ENCODE results near the gene PAX3. TPM values are rescaled to one million over a fixed set of nuclear protein-coding genes. Genes with fewer than 3 reads are reported as not detected.
A peak's percentile ranks its signal among the peaks of the same experiment; 100 is the strongest.

Gene PAX3
- total RNA-seq, 1 donor from 2014 or later = not detected

DNA sequence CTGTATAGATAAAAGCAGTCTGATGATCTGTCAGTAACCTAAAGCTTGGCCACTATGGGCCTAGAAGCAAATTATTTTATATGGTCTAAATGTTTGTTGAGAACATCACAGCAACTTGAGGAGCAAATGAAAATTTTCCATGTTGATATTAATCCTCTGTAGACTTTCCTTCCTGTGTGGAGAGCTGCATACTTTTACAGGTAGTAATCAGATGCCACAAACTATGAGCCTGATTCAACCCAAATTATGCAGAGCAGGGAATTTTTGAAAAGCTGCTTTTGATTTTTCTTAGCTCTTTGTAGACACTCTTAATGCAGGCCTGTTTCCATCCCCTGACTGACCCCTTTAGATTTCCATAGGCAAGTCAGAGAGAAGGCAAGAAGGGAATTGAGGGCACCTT is 17.3 kb downstream of the PAX3 start:
- no peak for ATAC-seq
- DNase-seq (ENCODE audit: low spot score) = no peak

DNA sequence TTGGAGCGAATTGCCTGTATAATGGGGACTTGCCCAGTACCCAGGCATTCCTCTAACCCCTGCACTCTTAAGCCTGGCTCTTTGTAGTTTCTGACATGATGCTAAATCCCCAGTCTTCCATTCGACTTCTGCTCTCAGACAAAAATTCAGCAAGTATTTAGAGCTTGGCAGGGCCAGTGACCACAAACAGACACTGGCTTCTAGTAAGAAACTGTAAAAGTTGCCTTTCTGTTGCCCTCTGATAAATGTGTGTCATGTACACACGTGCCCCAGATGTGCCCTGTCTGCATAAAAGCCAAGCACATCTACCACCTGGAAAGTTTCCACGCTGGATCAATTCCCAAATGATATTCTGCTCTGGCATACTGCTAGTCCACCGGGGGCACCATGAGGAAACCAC is 18.0 kb downstream of the PAX3 start:
- DNase-seq (ENCODE audit: low spot score) (no peak), ATAC-seq (no peak)

- no peak for DNase-seq (ENCODE audit: low spot score)
- no peak for ATAC-seq
These were observed 26.3 kb downstream of the PAX3 start for GRCh38 chr2:222272446-222273015.

GRCh38 chr2:222271854-222272253 is 26.9 kb downstream of the PAX3 start:
- no peak for ATAC-seq

DNA sequence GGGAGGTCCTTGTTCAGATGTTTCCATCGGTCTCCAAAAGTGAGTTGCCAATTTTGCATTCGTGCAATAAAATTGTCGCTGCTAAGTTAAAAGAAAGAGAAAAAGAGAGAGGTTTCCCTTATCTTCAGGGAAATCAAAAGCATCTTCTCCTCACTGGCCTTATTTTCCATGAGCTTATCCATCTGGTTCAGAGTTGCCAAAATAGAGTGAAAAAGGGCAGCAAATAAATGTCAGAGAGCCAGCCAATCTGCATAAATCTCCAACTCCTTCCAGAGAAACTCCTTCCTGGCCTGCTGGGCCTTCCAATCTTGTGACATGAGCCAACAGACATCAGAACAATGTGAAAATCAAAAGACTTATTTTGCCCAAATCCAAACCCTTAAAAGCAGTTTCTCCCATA is 28.4 kb downstream of the PAX3 start:
- DNase-seq (ENCODE audit: low spot score) (no peak), ATAC-seq (no peak)

More at GRCh38 chr2:222271854-222272253, 26.9 kb downstream of the PAX3 start:
- no peak for DNase-seq (ENCODE audit: low spot score)

DNA sequence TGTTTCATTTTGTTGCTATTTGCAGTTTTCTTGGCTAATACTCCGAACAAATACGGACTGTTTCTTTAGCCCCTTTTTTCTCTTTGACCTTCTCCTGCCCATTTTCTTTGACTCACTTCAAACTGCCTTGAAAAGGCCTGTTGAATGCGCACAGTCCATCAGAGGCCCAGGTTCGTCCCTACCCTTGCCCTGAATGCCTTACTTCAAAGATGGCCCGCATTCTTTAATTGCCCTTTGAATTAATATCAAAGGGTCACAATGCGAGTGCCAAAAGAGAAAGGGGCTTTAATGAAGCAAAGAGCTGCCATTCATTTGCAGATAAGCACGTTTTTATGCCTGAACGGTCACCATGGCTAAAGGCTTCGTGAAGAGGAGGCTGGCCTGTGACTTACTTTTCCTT is 29.7 kb downstream of the PAX3 start:
- DNase-seq (ENCODE audit: low spot score) (no peak), ATAC-seq (no peak)

DNA sequence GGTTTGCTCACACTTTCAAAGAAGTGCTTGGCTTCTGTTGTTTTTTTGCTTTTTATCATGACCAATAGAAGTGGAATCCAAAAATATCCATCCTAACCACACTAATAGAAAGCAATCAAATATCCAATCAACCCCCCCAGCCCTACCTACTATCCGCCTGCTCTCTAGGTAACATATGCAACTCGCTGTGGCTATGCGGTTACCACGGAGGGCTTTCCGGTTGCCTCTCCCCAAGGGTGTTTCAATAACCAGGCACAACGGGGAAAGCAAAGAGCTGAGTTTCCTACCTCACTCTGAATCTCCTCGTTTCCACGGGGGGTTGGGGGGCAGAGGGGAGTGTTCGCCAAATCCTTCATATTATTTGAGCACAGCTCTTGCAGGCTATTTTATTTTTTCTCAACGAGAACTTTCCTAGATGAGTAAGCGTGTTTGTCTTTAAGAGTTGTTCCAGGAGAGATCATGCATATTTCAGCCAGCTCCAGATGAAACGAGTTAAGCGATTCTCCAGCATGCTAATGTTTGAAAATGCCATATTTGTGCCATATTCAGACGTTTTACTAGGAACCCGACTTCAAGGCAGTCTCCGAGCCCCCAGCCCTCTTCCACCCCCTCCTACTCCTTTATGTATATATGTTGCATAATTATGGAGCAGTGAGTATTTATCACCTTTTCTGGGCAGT is 30.3 kb downstream of the PAX3 start:
- ATAC-seq (no peak), DNase-seq (ENCODE audit: low spot score) (no peak)

GRCh38 chr2:222264791-222265320 is 33.9 kb downstream of the PAX3 start:
- ATAC-seq (no peak), DNase-seq (ENCODE audit: low spot score) (no peak)

DNA sequence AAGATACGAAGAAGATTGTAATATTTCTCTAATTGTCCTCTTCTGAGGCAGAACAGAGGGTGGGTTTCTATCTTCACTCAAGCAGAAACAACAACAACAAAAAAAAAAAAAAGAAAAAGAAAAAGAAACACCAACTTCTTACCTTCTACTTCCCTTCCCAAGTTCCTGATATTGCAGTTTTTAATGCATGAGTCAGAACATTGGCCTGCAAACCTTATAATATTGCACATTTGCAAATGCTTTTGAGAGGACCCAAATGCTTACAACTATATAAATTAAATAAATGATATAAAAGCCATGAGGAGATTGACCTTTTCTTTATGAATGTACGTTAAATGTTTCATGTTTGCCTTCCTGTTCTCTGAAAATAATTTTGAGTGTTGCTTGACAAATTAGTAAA is 37.3 kb downstream of the PAX3 start:
- ATAC-seq (no peak), DNase-seq (ENCODE audit: low spot score) (no peak)

DNA sequence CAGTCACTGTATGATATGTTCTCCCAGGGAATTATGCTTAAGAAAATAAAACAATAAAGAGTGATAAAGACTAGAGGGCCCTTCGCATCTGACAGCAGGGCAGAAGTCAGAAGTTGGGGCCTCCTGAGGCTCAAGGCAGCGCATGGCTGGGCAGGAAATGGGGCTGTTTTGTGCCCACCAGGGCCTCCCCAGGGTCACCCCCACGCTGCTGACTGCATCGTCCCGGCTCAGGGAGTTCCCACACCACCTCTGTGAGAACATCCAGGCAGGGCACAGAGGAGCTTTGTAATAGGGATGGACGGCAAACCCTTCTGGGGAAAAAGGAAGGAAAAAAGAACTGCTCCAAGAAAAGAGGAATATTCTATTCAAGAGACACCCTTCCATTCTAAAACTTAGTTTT is 41.2 kb downstream of the PAX3 start:
- DNase-seq (ENCODE audit: low spot score) = no peak
- no peak for ATAC-seq

GRCh38 chr2:222256250-222256649 is 42.5 kb downstream of the PAX3 start:
- no peak for ATAC-seq
- no peak for DNase-seq (ENCODE audit: low spot score)

DNA sequence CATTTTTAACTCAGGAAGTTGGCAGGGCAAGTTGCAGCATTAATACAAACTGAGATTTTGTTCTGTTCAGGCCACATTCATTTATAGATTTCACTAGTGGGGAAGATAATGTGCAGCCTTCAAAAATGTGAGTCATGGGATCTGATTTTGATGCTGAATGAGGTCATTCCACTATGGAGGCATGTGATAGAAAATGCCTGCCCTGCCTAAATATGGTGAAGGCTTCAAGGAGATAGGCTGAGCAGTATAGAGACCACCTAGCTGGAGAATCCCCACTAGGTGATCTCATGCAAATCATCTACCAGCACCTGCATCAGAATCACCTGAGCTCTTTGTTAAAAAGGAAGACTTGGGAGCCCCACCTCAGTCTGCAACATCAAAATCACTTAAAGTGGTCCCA is 43.7 kb downstream of the PAX3 start:
- DNase-seq (ENCODE audit: low spot score) (no peak), ATAC-seq (no peak)

DNA sequence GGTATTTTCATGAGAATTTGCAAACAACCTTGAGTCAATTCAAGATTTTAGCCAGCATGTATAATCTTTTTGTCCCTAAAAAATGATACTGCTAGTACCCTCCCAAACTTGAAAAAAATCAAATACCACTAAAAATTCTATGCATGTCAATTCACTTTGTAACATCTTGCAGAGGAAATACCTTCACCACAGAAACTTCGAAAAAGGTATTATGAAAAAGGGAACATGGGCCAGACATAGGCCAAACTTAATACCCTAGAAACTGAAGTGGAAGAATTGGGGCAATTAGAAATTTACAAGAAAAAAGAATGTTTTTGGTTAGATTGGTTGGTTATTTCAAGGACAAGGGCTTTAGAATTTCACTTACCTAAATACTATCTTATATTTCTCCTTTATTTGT is 48.5 kb downstream of the PAX3 start:
- ATAC-seq = no peak
- DNase-seq (ENCODE audit: low spot score) = no peak

GRCh38 chr2:222249444-222249843 is 49.4 kb downstream of the PAX3 start:
- DNase-seq (ENCODE audit: low spot score) (no peak), ATAC-seq (no peak)

- DNase-seq (ENCODE audit: low spot score) (no peak), ATAC-seq (no peak)
These were observed 50.0 kb downstream of the PAX3 start for GRCh38 chr2:222248818-222249217.

DNA sequence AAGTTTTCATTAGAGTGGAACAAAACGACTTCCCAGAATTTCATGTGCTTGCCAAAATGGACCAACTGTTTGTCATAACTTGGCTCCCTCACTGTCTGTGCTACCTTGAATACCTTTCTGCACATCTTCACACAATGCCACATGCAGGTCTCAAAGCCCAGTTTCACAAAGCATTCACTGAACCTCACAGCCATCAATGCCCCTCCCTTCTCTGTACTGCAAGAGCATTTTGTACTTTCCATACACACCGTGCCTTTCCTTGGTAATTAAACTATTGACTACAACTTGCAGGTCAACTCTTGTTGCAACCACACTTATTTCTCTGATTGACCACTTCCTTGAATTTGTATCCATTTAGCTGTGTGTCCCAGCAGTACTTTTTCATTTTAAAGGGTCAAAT is 50.5 kb downstream of the PAX3 start:
- DNase-seq (ENCODE audit: low spot score) (no peak), ATAC-seq (no peak)

DNA sequence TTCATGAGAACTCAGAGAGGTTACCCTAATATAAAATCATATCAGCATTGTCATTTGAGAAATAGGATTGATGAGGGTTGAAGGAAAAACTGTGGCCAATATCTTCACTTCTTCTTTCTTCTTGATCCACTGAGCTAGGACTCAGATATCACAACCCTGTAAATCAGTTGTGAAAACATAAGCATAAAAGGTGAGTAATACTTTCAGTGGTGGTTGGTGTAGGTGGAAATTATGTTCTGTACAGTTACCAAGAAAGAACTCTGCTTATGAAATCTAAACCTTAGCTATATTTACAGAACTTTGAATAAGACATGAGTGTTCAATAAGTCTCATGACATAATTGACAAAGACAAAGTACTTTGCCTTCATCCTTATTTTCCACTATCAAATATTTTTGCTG is 56.3 kb downstream of the PAX3 start:
- ATAC-seq (no peak), DNase-seq (ENCODE audit: low spot score) (no peak)

DNA sequence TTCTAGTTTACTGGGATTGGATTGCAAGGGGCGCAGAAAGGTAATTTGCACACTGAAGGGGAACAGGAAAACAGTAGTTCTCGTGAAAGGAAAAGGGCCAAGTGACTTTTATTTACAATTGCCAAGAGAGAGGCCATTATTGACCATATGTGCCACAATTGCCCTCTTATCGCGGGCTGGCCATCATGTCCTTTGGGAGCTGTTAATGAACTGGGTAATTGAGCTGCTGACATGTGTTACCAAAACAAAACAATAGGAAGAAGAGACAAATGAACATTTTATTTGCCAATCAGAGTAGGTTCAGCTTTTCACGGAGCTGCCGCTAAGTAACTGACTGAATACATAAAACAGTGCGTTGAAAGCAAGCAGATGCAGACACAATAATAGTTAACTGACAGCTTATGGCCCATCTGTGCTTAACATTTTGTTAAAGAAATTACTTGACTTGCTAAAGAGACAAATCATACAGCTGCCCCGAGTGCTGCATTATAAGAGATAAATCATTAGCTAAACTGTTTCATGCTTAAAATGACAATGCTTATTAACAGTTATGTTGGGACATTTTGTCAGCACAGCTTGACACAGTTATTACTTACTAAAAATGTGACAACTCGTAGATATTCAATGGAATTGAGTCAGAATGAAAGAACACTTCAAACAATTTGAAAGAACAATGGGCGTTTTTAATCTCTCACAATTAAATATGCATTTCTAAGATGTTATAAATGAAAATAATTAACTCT is 57.5 kb downstream of the PAX3 start:
- DNase-seq (ENCODE audit: low spot score) = no peak
- ATAC-seq = no peak

DNA sequence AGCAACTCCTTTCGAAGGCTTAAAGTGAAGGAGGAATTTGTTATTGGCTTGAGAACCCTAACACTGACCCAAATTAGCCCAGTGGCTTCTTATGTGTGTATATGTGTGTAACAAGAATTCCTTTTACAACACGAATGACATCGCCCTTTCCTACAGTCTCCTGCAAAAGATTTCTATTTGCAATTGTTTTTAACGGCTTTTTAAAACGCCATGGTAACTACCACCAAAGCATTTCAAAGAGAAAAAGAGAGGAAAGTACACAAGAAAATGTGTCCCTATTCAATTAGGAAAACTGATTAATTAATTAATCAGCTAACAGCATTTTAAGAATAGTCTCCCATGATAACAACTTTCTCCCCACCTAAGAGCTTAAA is 58.1 kb downstream of the PAX3 start:
- no peak for DNase-seq (ENCODE audit: low spot score)
- no peak for ATAC-seq

DNA sequence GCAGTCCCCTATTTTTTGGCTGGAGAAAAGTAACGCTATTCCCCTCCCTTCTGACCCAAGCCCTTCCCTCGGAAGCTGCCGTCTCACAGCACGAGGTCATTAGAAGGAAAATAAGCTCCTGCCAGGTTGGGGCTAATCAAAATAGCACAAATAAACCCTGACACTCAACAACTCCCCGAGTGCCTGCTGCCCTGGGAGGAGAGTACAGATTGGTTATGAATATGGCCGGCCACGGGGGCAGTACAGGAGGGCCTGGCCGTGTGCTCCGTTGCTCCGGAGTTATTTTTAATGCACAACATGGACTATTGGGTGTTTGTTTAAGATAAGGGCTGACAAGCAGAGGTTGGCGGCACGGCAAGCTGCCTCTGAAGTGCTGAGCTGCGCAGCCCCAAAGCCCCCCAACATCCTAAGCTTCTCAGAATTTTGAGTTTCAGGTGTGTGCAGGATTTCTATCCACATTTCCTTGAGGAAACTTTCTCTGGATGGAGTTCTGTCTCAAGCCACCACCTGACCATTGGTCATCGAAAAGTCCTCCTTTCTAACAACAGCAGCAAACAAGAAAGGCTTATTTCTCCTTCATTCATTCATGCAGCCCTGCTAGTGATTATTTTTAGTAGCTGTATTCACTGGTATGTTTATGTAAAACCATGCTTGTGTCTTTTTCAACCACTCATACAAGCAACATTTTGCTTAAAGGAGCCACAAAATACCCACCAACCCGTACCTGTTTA is 58.7 kb downstream of the PAX3 start:
- DNase-seq (ENCODE audit: low spot score) (no peak), ATAC-seq (peak; percentile 49)

GRCh38 chr2:222239091-222239490 is 59.7 kb downstream of the PAX3 start:
- DNase-seq (ENCODE audit: low spot score) (no peak), ATAC-seq (no peak)

DNA sequence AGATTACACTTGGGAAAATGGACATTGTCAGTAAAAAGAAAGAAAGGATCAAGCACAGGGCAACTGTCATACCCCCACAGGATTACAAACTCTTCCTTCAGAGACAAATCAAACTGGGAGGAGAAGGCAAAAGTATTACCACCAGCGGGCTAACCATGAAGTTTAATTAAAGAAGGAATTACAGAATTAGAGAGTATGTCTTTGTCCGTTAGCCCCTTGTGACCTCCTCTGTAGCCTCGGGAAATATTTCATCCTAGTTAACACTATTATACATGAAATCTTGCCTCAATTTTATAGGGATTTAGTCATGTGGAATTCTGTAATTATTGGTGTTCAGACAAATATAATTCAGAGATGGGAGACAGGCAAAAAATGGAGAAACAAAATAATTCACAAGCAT is 60.7 kb downstream of the PAX3 start:
- no peak for ATAC-seq
- no peak for DNase-seq (ENCODE audit: low spot score)

Measured in left lobe of liver (tissue), 2 donors.